ENCODE data around the gene ALOX12B. TPM values are rescaled to one million over a fixed set of nuclear protein-coding genes. Genes with fewer than 3 reads are reported as not detected.

The ALOX12B gene
- polyA plus RNA-seq, 1 of the 3 experiments (the other 2 are of a cell fraction), result 0.20 TPM

DNA sequence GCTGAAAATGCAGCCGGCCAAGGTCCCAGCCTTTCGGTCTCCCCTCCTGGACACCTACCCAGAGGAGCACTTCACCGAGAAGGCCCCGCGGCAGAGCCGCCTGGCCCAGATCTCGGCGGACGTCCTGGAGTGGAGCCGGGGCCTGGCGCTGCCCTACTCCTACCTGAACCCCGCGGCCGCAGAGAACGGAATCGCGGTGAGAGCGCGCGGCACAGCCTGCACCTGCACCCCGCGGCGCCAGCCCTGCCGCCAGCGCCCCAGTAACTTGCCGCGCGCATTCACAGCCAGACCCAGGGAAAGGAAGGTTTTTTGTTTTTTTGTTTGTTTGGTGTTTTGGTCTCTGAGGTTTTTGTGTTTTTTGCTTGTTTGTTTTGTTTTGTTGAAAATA, 15.2 kb downstream of the ALOX12B start:
- CTCF ChIA-PET, result interaction anchor here (2.1 to 20.8 kb wide), 9 partner anchors 8 to 56 kb away, joined by 8 to 390 read pairs (median 32); partner anchors contain the start of genes ALOX12B and ALOXE3
- 39% methylated on average over 18 of the region's 28 CpGs for whole genome bisulfite sequencing (ENCODE audit: low lambda C conversion rate)

DNA sequence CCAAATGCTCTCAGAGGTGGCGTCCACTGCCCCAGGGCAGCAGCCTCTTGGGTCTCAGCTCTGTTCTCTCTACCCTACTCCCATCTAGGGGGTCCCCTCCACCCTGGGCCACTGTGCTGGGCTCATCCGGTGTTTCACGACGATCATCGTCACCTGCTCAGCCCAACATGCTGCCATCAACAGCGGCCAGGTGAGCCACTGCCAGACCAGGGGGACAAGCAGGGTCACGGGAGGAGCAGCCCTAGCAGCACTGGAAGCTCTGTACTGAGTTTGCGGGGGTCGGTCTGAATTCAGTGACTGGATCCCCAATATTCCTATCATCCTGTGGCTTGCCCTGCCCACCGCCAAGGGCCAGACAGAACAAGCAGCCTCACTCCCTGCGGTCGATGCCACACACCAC, 16.0 kb downstream of the ALOX12B start:
- DNase-seq, result no peak
- no peak overlapping the region for H3K4me2 ChIP-seq
- H3K36me3 ChIP-seq (replicated peaks in 1 of 2; ENCODE audit: control insufficient read depth in 1 of 2, insufficient read depth in 2 of 2, low read length in 1 of 2), result no peaks in the 10 kb centered on the region
- no peaks in the 10 kb centered on the region for H3K79me2 ChIP-seq (ENCODE audit: insufficient read depth)
- 82% methylated on average over 12 of the region's 12 CpGs for WGBS (ENCODE audit: low lambda C conversion rate)
- H3K27me3 ChIP-seq (ENCODE audit: insufficient read depth), result peaks cover 74% of the 10 kb centered on the region
- peaks cover 0 to 8% of the 10 kb centered on the region in 2 experiments; a peak in 1 of 4 replicates for H3K4me1 ChIP-seq (ENCODE audit: control insufficient read depth in 1 of 2, insufficient read depth in 2 of 2, low read depth in 1 of 2, low read length in 1 of 2)
- ChIA-PET POLR2A (interaction anchor here (0.5 kb wide), 1 partner anchor 837 kb away, joined by 3 read pairs; no protein-coding TSS in a partner anchor), CTCF (interaction anchor here (1.1 to 20.8 kb wide), 9 partner anchors 9 to 81 kb away, joined by 3 to 390 read pairs (median 20); partner anchors contain the start of genes ALOX12B and ALOXE3)
- no peaks in the 10 kb centered on the region for H3F3A ChIP-seq (replicated peaks; ENCODE audit: insufficient read depth)
- no peak overlapping the region for H3K9ac ChIP-seq
- no peak overlapping the region for H3K27ac ChIP-seq (ENCODE audit: low read depth in 2 of 2, low read length in 1 of 2)
- H2AFZ ChIP-seq (ENCODE audit: low read depth), result no peak overlapping the region
- no peaks in the 10 kb centered on the region for H3K9me2 ChIP-seq
- H3K9me3 ChIP-seq, result no peaks in the 10 kb centered on the region
- H4K20me1 ChIP-seq (ENCODE audit: insufficient read depth), result no peaks in the 10 kb centered on the region
- H3K4me3 ChIP-seq (ENCODE audit: low read depth in 2 of 2, low read length in 1 of 2), result no peak overlapping the region
- no peak for TF ChIP-seq YY1 (IDR thresholded peaks at IDR 0.05; ENCODE audit: low read depth)
- no peak for TF ChIP-seq SMC3 (IDR thresholded peaks at IDR 0.05; ENCODE audit: low read depth, low read length)
- TF ChIP-seq EZH2phosphoT487 (IDR thresholded peaks at IDR 0.05; ENCODE audit: borderline replicate concordance, low read depth), result no peak
- no peak for TF ChIP-seq FOXM1 (IDR thresholded peaks at IDR 0.05; ENCODE audit: low read depth)
- TF ChIP-seq, protein P1, sequence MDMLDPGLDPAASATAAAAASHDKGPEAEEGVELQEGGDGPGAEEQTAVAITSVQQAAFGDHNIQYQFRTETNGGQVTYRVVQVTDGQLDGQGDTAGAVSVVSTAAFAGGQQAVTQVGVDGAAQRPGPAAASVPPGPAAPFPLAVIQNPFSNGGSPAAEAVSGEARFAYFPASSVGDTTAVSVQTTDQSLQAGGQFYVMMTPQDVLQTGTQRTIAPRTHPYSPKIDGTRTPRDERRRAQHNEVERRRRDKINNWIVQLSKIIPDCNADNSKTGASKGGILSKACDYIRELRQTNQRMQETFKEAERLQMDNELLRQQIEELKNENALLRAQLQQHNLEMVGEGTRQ (IDR thresholded peaks at IDR 0.05; ENCODE audit: borderline replicate concordance, low read depth, low read length), result no peak
- no peak for TF ChIP-seq RFX5 (IDR thresholded peaks at IDR 0.05; ENCODE audit: low read length)
- TF ChIP-seq, protein P2, sequence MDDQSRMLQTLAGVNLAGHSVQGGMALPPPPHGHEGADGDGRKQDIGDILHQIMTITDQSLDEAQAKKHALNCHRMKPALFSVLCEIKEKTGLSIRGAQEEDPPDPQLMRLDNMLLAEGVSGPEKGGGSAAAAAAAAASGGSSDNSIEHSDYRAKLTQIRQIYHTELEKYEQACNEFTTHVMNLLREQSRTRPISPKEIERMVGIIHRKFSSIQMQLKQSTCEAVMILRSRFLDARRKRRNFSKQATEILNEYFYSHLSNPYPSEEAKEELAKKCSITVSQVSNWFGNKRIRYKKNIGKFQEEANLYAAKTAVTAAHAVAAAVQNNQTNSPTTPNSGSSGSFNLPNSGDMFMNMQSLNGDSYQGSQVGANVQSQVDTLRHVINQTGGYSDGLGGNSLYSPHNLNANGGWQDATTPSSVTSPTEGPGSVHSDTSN (IDR thresholded peaks at IDR 0.05), result no peak
- no peak for TF ChIP-seq RAD21 (IDR thresholded peaks at IDR 0.05; ENCODE audit: low read length)
- no peak for TF ChIP-seq POLR2AphosphoS5 (IDR thresholded peaks at IDR 0.05; ENCODE audit: low read depth, low read length)
- no peak for TF ChIP-seq MEF2A (IDR thresholded peaks at IDR 0.05; ENCODE audit: borderline replicate concordance, low read depth)
- no peak for TF ChIP-seq FOXJ3 (CRISPR knock-in tag; IDR thresholded peaks at IDR 0.05)

More for the DNA sequence above, 15.2 kb downstream of the ALOX12B start:
- no peak overlapping the region for H3K4me2 ChIP-seq
- H3K9me2 ChIP-seq, result no peaks in the 10 kb centered on the region
- H3K27ac ChIP-seq (ENCODE audit: low read depth in 2 of 2, low read length in 1 of 2), result no peak overlapping the region
- H3K9ac ChIP-seq, result no peak overlapping the region
- H3K9me3 ChIP-seq, result no peaks in the 10 kb centered on the region
- no peak overlapping the region for H3K4me3 ChIP-seq (ENCODE audit: low read depth in 2 of 2, low read length in 1 of 2)
- H3K36me3 ChIP-seq (replicated peaks in 1 of 2; ENCODE audit: control insufficient read depth in 1 of 2, insufficient read depth in 2 of 2, low read length in 1 of 2), result no peaks in the 10 kb centered on the region
- POLR2A ChIA-PET, result no interaction called here
- H3K27me3 ChIP-seq (ENCODE audit: insufficient read depth), result peaks cover 77% of the 10 kb centered on the region
- no peaks in the 10 kb centered on the region for H3K79me2 ChIP-seq (ENCODE audit: insufficient read depth)
- H3F3A ChIP-seq (replicated peaks; ENCODE audit: insufficient read depth), result no peaks in the 10 kb centered on the region
- no peak for TF ChIP-seq EP300 (IDR thresholded peaks at IDR 0.05; ENCODE audit: borderline replicate concordance in 1 of 2, low read depth in 1 of 2, low read length in 1 of 2)
- no peak for TF ChIP-seq SMC3 (IDR thresholded peaks at IDR 0.05; ENCODE audit: low read depth, low read length)
- TF ChIP-seq, protein P3, sequence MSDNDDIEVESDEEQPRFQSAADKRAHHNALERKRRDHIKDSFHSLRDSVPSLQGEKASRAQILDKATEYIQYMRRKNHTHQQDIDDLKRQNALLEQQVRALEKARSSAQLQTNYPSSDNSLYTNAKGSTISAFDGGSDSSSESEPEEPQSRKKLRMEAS (IDR thresholded peaks at IDR 0.05; ENCODE audit: low read depth), result no peak
- TF ChIP-seq, protein P4, sequence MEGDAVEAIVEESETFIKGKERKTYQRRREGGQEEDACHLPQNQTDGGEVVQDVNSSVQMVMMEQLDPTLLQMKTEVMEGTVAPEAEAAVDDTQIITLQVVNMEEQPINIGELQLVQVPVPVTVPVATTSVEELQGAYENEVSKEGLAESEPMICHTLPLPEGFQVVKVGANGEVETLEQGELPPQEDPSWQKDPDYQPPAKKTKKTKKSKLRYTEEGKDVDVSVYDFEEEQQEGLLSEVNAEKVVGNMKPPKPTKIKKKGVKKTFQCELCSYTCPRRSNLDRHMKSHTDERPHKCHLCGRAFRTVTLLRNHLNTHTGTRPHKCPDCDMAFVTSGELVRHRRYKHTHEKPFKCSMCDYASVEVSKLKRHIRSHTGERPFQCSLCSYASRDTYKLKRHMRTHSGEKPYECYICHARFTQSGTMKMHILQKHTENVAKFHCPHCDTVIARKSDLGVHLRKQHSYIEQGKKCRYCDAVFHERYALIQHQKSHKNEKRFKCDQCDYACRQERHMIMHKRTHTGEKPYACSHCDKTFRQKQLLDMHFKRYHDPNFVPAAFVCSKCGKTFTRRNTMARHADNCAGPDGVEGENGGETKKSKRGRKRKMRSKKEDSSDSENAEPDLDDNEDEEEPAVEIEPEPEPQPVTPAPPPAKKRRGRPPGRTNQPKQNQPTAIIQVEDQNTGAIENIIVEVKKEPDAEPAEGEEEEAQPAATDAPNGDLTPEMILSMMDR (IDR thresholded peaks at IDR 0.05), result no peak
- TF ChIP-seq SIN3A (IDR thresholded peaks at IDR 0.05; ENCODE audit: borderline replicate concordance, low read depth, low read length), result no peak
- TF ChIP-seq, protein P5, sequence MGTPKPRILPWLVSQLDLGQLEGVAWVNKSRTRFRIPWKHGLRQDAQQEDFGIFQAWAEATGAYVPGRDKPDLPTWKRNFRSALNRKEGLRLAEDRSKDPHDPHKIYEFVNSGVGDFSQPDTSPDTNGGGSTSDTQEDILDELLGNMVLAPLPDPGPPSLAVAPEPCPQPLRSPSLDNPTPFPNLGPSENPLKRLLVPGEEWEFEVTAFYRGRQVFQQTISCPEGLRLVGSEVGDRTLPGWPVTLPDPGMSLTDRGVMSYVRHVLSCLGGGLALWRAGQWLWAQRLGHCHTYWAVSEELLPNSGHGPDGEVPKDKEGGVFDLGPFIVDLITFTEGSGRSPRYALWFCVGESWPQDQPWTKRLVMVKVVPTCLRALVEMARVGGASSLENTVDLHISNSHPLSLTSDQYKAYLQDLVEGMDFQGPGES (IDR thresholded peaks at IDR 0.05; ENCODE audit: low read depth, low read length), result no peak
- no peak for TF ChIP-seq YY1 (IDR thresholded peaks at IDR 0.05; ENCODE audit: low read depth)
- TF ChIP-seq GABPA (IDR thresholded peaks at IDR 0.05; ENCODE audit: low read depth), result no peak
- no peak for TF ChIP-seq EZH2phosphoT487 (IDR thresholded peaks at IDR 0.05; ENCODE audit: borderline replicate concordance, low read depth)
- no peak for TF ChIP-seq FOXJ3 (CRISPR knock-in tag; IDR thresholded peaks at IDR 0.05)
- TF ChIP-seq, protein P1 (IDR thresholded peaks at IDR 0.05; ENCODE audit: borderline replicate concordance, low read depth, low read length), result no peak
- no peak for TF ChIP-seq ELF1 (IDR thresholded peaks at IDR 0.05)
- no peak for TF ChIP-seq RXRA (IDR thresholded peaks at IDR 0.05; ENCODE audit: borderline replicate concordance, low read depth)
- no peak for TF ChIP-seq TAF1 (IDR thresholded peaks at IDR 0.05; ENCODE audit: borderline replicate concordance, low read depth, low read length)
- TF ChIP-seq RAD21 (IDR thresholded peaks at IDR 0.05; ENCODE audit: low read length), result no peak
- TF ChIP-seq FOSL2 (IDR thresholded peaks at IDR 0.05; ENCODE audit: borderline replicate concordance, low read depth), result no peak
- H3K4me1 ChIP-seq (ENCODE audit: control insufficient read depth in 1 of 2, insufficient read depth in 2 of 2, low read depth in 1 of 2, low read length in 1 of 2), result peaks cover 0 to 8% of the 10 kb centered on the region in 2 experiments; a peak in 1 of 4 replicates
- DNase-seq, result no peak
- H4K20me1 ChIP-seq (ENCODE audit: insufficient read depth), result no peaks in the 10 kb centered on the region
- H2AFZ ChIP-seq (ENCODE audit: low read depth), result no peak overlapping the region
